MM.1S (cell line): Measurements from ENCODE around the gene DCXR.

Experiments used
- DNase-seq: peaks from one replicate; pipeline ENCODE4 v3.0.0-alpha.2; 2015
- H2AFZ ChIP-seq: fragments of 300-600 bp; sonication (generic); 2 replicates; pipeline ENCODE4 v1.6.0; 2016; ENCODE audit warnings: antibody characterized with exemption, low read length
- H3F3A ChIP-seq: fragments of 300-600 bp; sonication (generic); 2 replicates; pipeline ENCODE4 v1.6.1; 2016; ENCODE audit warnings: mild to moderate bottlenecking, antibody characterized with exemption, low read length, moderate library complexity, mixed read lengths; ENCODE audit not compliant: insufficient read depth
- H3K27ac ChIP-seq: fragments of 300-600 bp; sonication (generic); 2 replicates; pipeline ENCODE4 v1.5.1; 2016; ENCODE audit warnings: mild to moderate bottlenecking, low read length
- H3K27me3 ChIP-seq: fragments of 300-600 bp; sonication (generic); replicated peaks from 2 replicates; pipeline ENCODE4 v1.6.0; 2016; ENCODE audit warnings: low read length; ENCODE audit not compliant: insufficient read depth
- H3K36me3 ChIP-seq: fragments of 300-600 bp; sonication (generic); replicated peaks from 2 replicates; pipeline ENCODE4 v1.6.1; 2016; ENCODE audit warnings: mild to moderate bottlenecking, low read length, mixed read lengths; ENCODE audit not compliant: insufficient read depth
- H3K4me1 ChIP-seq: fragments of 300-600 bp; sonication (generic); 2 replicates; pipeline ENCODE4 v1.6.1; 2016; ENCODE audit warnings: low read length, mixed read lengths
- H3K4me2 ChIP-seq: fragments of 300-600 bp; sonication (generic); 2 replicates; pipeline ENCODE4 v1.6.0; 2016; ENCODE audit warnings: low read depth, low read length
- H3K4me3 ChIP-seq: fragments of 300-600 bp; sonication (generic); 2 replicates; pipeline ENCODE4 v1.5.1; 2016; ENCODE audit warnings: low read length, mixed read lengths
- H3K79me2 ChIP-seq: fragments of 300-600 bp; sonication (generic); 2 replicates; pipeline ENCODE4 v1.6.1; 2016; ENCODE audit warnings: mixed run types, low read length, mixed read lengths
- H3K9ac ChIP-seq: fragments of 300-600 bp; sonication (generic); 2 replicates; pipeline ENCODE4 v1.6.1; 2016; ENCODE audit warnings: low read length, mixed read lengths
- H3K9me2 ChIP-seq: fragments of 300-600 bp; sonication (generic); replicated peaks from 2 replicates; pipeline ENCODE4 v1.6.1; 2016; ENCODE audit warnings: mild to moderate bottlenecking, low read length, mixed read lengths; ENCODE audit not compliant: insufficient read depth
- H3K9me3 ChIP-seq: fragments of 300-600 bp; sonication (generic); replicated peaks from 2 replicates; pipeline ENCODE4 v1.6.1; 2016; ENCODE audit warnings: mild to moderate bottlenecking, low read length, mixed read lengths; ENCODE audit not compliant: insufficient read depth
- H4K20me1 ChIP-seq: fragments of 300-600 bp; sonication (generic); 2 replicates; pipeline ENCODE4 v1.6.1; 2016; ENCODE audit warnings: mild to moderate bottlenecking, low read length, moderate library complexity, mixed read lengths; ENCODE audit not compliant: insufficient read depth
- EZH2 ChIP-seq: fragments of 300-600 bp; sonication (generic); optimal IDR thresholded peaks from 2 replicates; pipeline ENCODE3; 2017; ENCODE audit warnings: low read depth, mild to moderate bottlenecking, antibody characterized with exemption, low read length, mixed read lengths
- EZH2phosphoT487 ChIP-seq: fragments of 300-600 bp; sonication (generic); IDR thresholded peaks from 2 replicates; pipeline ENCODE4 v1.6.1; 2018; ENCODE audit warnings: antibody characterized with exemption, low read length
- TF ChIP-seq, protein P1 (sequence below): fragments of 300-600 bp; sonication (generic); IDR thresholded peaks from 2 replicates; pipeline ENCODE4 v1.5.1; 2016; ENCODE audit warnings: antibody characterized with exemption, low read length, mixed read lengths

Gene DCXR

DNA sequence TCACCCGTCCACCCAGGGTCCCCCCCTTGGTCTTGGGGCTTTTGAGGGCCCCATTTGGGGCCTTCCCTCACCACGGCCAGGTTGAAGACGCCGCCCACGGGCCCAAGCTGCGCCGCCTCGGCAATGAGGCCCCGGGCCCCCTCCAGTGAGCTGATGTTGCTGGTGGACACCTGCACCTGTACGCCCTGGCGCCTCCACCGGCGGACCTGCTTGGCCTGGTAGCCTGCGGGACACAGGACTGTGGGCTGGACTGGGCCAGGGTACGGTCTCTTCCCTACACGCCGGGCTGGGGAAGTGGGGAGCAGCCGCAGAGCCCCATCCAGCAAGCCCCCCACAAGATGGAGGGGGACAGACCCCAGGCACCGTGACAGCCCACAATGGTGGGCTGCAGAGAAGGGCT lies 45.0 kb upstream of the DCXR start:
- H3K27me3 ChIP-seq, result no peaks in the 10 kb centered on the region
- no peak overlapping the region for H3K4me3 ChIP-seq
- H3K79me2 ChIP-seq, result no peaks in the 10 kb centered on the region
- no peaks in the 10 kb centered on the region for H4K20me1 ChIP-seq
- H2AFZ ChIP-seq, result no peak overlapping the region
- H3K36me3 ChIP-seq, result peaks cover 13% of the 10 kb centered on the region
- no peak overlapping the region for H3K9ac ChIP-seq
- TF ChIP-seq EZH2 (no peak), EZH2phosphoT487 (no peak)
- TF ChIP-seq, protein P1, sequence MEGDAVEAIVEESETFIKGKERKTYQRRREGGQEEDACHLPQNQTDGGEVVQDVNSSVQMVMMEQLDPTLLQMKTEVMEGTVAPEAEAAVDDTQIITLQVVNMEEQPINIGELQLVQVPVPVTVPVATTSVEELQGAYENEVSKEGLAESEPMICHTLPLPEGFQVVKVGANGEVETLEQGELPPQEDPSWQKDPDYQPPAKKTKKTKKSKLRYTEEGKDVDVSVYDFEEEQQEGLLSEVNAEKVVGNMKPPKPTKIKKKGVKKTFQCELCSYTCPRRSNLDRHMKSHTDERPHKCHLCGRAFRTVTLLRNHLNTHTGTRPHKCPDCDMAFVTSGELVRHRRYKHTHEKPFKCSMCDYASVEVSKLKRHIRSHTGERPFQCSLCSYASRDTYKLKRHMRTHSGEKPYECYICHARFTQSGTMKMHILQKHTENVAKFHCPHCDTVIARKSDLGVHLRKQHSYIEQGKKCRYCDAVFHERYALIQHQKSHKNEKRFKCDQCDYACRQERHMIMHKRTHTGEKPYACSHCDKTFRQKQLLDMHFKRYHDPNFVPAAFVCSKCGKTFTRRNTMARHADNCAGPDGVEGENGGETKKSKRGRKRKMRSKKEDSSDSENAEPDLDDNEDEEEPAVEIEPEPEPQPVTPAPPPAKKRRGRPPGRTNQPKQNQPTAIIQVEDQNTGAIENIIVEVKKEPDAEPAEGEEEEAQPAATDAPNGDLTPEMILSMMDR, result no peak
- H3K9me2 ChIP-seq, result no peaks in the 10 kb centered on the region
- H3K4me1 ChIP-seq, result no peaks in the 10 kb centered on the region
- no peak overlapping the region for H3K27ac ChIP-seq
- no peak for DNase-seq
- H3F3A ChIP-seq, result no peaks in the 10 kb centered on the region; the same call in 1 of the 2 replicates
- H3K9me3 ChIP-seq, result no peaks in the 10 kb centered on the region
- H3K4me2 ChIP-seq, result no peak overlapping the region

DNA sequence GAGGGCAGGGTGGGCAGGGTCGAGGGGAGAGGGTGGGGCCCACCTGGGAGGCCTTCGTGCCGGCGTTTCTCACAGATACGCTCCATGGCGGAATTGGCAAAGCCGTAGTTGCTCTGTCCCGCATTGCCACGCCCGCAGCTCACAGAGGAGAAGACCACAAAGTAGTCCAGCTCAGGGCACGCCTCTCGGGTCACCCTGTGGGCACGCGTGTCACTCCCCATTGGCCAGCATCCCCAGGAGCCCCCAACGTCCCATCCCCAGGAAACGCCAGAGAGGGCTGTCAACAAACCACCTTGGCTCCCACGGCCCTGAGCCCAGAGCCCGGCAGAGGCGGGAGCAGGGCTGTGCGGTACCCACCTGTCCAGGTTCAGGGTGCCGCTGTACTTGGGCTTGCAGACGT lies 44.5 kb upstream of the DCXR start:
- H3K9ac ChIP-seq, result no peak overlapping the region
- no peak overlapping the region for H3K27ac ChIP-seq
- H3K4me1 ChIP-seq, result no peaks in the 10 kb centered on the region
- peaks cover 13% of the 10 kb centered on the region for H3K36me3 ChIP-seq
- no peak overlapping the region for H3K4me3 ChIP-seq
- no peak for DNase-seq
- no peaks in the 10 kb centered on the region for H3K9me2 ChIP-seq
- H3K4me2 ChIP-seq, result no peak overlapping the region
- H3F3A ChIP-seq, result peaks cover under 1% of the 10 kb centered on the region; the same call in 1 of the 2 replicates
- H4K20me1 ChIP-seq, result no peaks in the 10 kb centered on the region
- H3K27me3 ChIP-seq, result no peaks in the 10 kb centered on the region
- TF ChIP-seq EZH2phosphoT487 (no peak), EZH2 (no peak)
- TF ChIP-seq, protein P1, result no peak
- no peak overlapping the region for H2AFZ ChIP-seq
- H3K9me3 ChIP-seq, result no peaks in the 10 kb centered on the region
- H3K79me2 ChIP-seq, result no peaks in the 10 kb centered on the region

DNA sequence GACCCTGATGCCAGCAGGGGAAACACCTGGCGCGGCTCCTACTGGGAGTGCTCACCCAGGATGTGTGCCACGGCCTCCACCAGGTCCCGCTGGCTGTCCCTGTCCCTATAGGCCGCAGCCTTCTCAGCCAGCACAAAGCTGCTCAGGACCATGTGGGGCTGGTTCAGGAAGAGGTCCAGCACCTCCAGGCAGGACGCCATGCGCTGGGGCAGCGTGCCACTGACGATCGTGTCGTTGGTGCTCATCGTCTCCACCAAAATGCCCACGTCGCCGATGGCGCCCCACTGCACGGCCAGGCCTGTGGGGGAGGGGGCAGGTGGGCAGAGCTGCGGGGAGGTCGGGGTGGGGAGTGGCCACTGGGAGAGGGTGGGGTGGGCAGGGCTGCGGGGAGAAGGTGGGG lies 44.0 kb upstream of the DCXR start:
- no peak overlapping the region for H2AFZ ChIP-seq
- DNase-seq, result no peak
- H3K36me3 ChIP-seq, result peaks cover 13% of the 10 kb centered on the region

More for the DNA sequence above, 44.0 kb upstream of the DCXR start:
- Histone ChIP-seq H3K79me2 (no peaks in the 10 kb centered on the region), H3F3A (peaks cover 3% of the 10 kb centered on the region; the same call in 1 of the 2 replicates), H3K27ac (no peak overlapping the region), H3K9ac (no peak overlapping the region), H3K4me2 (no peak overlapping the region), H3K4me3 (no peak overlapping the region), H3K27me3 (no peaks in the 10 kb centered on the region), H4K20me1 (no peaks in the 10 kb centered on the region), H3K9me3 (no peaks in the 10 kb centered on the region), H3K9me2 (no peaks in the 10 kb centered on the region), H3K4me1 (no peaks in the 10 kb centered on the region)
- TF ChIP-seq EZH2 (no peak), EZH2phosphoT487 (no peak)
- TF ChIP-seq, protein P1, result no peak
